Urinary bladder (tissue), 4 donors: ENCODE results near the gene PID1. TPM values are rescaled to one million over a fixed set of nuclear protein-coding genes. Genes with fewer than 3 reads are reported as not detected.

Experiments
- DNase-seq: peaks from one replicate; pipeline ENCODE4 v3.0.0-alpha.2; 2015; ENCODE audit errors: extremely low spot score
- H3K27ac ChIP-seq: one replicate; pipeline ENCODE4 v1.5.1; 2013; ENCODE audit warnings: low read depth, mild to moderate bottlenecking, moderate library complexity
- H3K36me3 ChIP-seq: one replicate; pipeline ENCODE4 v1.6.1; 2013; ENCODE audit warnings: mild to moderate bottlenecking, moderate library complexity; ENCODE audit not compliant: insufficient read depth
- H3K4me1 ChIP-seq: one replicate; pipeline ENCODE4 v1.6.1; 2013; ENCODE audit warnings: mild to moderate bottlenecking, moderate library complexity; ENCODE audit not compliant: insufficient read depth
- H3K4me3 ChIP-seq: one replicate; pipeline ENCODE4 v1.5.1; 2013; ENCODE audit warnings: low read depth, low read length
- WGBS: extraction: QIAGEN DNeasy Blood & Tissue Kit; methylation state at CpG from one replicate; pipeline ENCODE4 v1.1.7; 2013; 5-methylcytosine and 5-hydroxymethylcytosine counted together
- polyA plus RNA-seq: library from polyadenylated mRNA; stranded (reverse); fragments of 200-250 nt; gene quantifications from one replicate; pipeline ENCODE4 v1.2.3, GENCODE V29; 2013
- total RNA-seq: library from RNA; depleted of rRNA; stranded (reverse); fragments of >200 nt; gene quantifications from one replicate; pipeline ENCODE4 v1.2.3, GENCODE V29; 2014
- donor health status: healthy with polysubstance abuse.
- donor health status: healthy.

The PID1 gene
- total and polyA plus RNA-seq, 2 donors, result 63.9 to 85.8 TPM

DNA sequence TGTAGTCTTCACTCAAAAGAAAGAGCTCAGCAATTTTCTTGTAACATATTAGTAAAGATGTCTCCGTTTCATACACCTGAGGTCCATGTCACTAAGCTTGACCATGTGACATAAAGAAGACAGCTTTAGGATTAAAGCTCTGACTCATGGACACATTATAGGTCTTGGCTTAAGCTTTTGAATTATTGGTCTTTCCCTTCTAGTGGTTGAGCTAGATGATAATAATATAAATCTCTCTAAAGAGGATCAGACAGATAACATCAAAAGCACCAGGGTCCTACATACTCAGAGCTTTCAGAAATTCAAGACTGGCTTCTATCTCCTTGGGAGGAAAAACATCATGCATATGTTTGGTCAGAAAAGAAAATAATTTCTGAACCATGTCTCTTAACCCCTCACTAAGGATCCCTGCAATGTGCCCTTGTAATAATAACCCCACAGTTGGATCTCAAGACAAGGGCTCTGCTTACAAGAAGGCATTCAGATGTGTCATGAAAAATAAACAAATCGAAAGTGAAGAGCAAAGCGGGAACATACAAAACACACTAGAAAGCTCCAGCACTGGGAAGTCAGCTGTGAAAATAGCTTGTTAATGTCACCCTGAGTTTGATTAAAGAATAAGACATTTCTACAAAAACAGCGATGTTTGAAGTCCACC is 174.5 kb downstream of the PID1 start:
- 41% methylated on average over 4 of the region's 4 CpGs for WGBS
- Histone ChIP-seq H3K4me3 (no peak overlapping the region), H3K27ac (no peak overlapping the region), H3K4me1 (no peaks in the 10 kb centered on the region), H3K36me3 (no peaks in the 10 kb centered on the region)
- DNase-seq, result no peak

DNA sequence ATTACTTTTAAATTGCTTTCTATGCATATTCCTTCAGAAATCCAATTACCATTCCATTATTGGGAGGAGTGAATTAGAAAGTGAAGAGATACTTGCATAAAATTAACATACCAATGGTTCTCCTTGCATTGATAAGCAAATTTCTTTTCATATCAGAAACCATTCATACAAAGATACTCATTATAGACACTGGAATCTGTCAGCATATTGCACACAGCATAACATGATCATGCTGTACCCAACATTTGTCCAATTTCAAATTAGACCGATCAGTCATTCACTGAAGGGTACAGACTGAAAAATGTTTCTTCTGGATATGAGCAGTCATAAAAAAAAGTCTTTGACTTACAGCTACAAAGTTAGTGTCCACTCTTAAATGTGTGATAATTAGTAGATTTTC is 175.6 kb downstream of the PID1 start:
- Histone ChIP-seq H3K4me1 (no peaks in the 10 kb centered on the region), H3K36me3 (no peaks in the 10 kb centered on the region), H3K4me3 (no peak overlapping the region), H3K27ac (no peak overlapping the region)
- WGBS, result 99% methylated on average over 1 of the region's 1 CpG
- no peak for DNase-seq

DNA sequence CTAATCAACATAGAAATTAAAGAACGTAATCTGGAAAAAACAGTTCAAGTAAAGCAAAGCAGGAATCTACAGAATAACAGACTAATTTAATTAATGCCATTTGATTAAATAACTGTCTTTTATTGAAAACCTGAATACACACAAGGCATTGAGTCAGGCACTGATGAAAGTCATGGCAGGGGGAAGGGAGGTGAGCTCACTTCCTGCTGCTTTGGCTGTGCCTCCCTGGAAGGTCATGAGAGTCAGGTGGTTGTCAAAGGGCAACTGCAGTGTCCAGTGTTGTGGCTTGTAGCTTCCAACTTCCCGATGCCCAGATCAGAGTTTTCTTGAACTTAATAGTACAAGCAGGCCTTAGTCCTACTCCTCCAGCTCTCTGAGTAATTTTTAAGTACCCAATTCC is 180.9 kb downstream of the PID1 start:
- Histone ChIP-seq H3K4me1 (no peaks in the 10 kb centered on the region), H3K4me3 (no peak overlapping the region), H3K36me3 (no peaks in the 10 kb centered on the region), H3K27ac (no peak overlapping the region)
- DNase-seq, result no peak
- WGBS, result 94% methylated on average over 2 of the region's 2 CpGs

DNA sequence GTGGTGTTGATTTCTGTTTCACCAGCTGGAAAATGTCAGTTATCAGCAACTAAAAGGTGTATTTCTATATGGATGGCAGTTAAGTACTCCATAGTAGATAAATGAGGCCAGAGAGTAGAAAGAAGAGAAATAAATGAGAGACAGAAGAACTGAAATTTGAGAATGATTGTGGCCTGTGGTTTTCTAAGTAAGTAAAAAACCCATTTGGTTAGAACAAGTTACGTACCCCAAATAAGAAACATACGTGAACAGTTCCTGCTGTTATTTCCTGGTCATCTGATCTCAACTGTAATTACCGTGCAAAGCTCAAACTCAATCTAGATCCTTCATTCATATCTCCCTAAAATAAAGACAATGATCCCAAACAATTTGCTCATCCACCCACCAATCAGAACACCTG is 181.3 kb downstream of the PID1 start:
- no peak overlapping the region for H3K4me3 ChIP-seq
- H3K36me3 ChIP-seq, result no peaks in the 10 kb centered on the region
- 77% methylated on average over 3 of the region's 3 CpGs for WGBS
- no peak overlapping the region for H3K27ac ChIP-seq
- H3K4me1 ChIP-seq, result no peaks in the 10 kb centered on the region
- no peak for DNase-seq

- DNase-seq, result no peak
- H3K4me3 ChIP-seq, result no peak overlapping the region
- H3K36me3 ChIP-seq, result no peaks in the 10 kb centered on the region
- WGBS, result 81% methylated on average over 7 of the region's 7 CpGs
- no peaks in the 10 kb centered on the region for H3K4me1 ChIP-seq
- H3K27ac ChIP-seq, result no peak overlapping the region
These were observed 182.0 kb downstream of the PID1 start for GRCh38 chr2:229088966-229089700.

DNA sequence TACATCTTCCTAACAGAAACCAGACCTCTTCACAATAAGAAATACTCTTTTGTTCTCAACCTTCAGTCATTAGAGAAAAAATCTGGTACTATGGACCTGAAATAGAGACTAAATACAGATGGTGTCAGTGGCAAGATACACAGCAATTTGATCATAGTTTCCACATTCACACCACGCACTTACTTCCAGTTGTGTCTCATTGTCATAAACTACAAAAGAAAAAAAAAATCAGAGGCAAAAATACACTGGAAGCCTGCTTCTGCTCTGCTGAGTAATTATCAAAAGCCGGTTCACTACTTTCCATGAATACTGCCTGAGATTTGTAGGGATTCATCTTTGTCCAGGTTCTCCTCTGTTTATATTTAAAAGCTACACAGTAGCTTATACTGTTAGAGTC is 182.6 kb downstream of the PID1 start:
- no peak for DNase-seq
- H3K4me1 ChIP-seq, result no peaks in the 10 kb centered on the region
- no peaks in the 10 kb centered on the region for H3K36me3 ChIP-seq
- WGBS, result 50% methylated on average over 2 of the region's 2 CpGs
- H3K27ac ChIP-seq, result no peak overlapping the region
- H3K4me3 ChIP-seq, result no peak overlapping the region

DNA sequence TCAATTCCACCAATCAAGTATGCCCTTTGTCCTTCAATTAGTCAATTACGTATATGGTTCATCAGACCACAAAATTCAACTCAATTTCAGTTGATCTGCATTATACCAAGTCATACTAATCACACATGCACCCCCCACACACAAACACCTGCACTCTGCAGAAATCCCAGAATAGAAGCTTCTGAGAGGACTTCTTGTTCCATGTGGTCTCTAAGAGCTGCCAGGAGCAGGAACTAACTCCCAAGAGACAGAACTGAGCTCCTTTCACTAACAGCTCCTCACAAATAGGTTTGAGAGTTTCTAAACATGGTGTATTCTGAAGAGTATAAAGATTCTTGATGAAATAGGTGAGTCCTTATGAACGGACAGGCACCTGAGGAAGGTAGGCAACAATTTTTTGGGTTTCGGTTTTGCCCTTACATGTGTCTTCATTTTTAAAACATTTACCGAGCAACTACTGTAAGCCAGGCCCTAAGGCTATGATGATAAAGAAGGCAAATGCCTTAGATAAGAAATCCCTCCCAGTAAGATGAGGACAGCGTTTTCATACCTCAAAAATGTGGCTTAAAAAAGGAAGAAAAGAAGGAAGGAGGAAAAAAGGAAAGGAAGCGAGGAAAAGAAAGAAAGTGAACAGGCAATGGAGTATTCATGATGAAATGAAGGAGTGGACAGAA is 183.1 kb downstream of the PID1 start:
- Histone ChIP-seq H3K36me3 (no peaks in the 10 kb centered on the region), H3K4me1 (no peaks in the 10 kb centered on the region), H3K27ac (no peak overlapping the region), H3K4me3 (no peak overlapping the region)
- 67% methylated on average over 6 of the region's 6 CpGs for WGBS
- no peak for DNase-seq

GRCh38 chr2:229087267-229087666 is 183.8 kb downstream of the PID1 start:
- no peak overlapping the region for H3K4me3 ChIP-seq
- no peak for DNase-seq
- no peaks in the 10 kb centered on the region for H3K4me1 ChIP-seq
- H3K27ac ChIP-seq, result no peak overlapping the region
- 87% methylated on average over 3 of the region's 3 CpGs for WGBS
- H3K36me3 ChIP-seq, result no peaks in the 10 kb centered on the region

GRCh38 chr2:229085439-229085838 is 185.6 kb downstream of the PID1 start:
- H3K4me1 ChIP-seq, result no peaks in the 10 kb centered on the region

GRCh38 chr2:229084447-229084846 is 186.6 kb downstream of the PID1 start:
- Histone ChIP-seq H3K4me3 (no peak overlapping the region), H3K36me3 (no peaks in the 10 kb centered on the region), H3K4me1 (no peaks in the 10 kb centered on the region), H3K27ac (no peak overlapping the region)
- 79% methylated on average over 5 of the region's 5 CpGs for WGBS
- DNase-seq, result no peak

More at GRCh38 chr2:229085439-229085838, 185.6 kb downstream of the PID1 start:
- H3K27ac ChIP-seq, result no peak overlapping the region
- no peak for DNase-seq
- H3K4me3 ChIP-seq, result no peak overlapping the region
- no peaks in the 10 kb centered on the region for H3K36me3 ChIP-seq

DNA sequence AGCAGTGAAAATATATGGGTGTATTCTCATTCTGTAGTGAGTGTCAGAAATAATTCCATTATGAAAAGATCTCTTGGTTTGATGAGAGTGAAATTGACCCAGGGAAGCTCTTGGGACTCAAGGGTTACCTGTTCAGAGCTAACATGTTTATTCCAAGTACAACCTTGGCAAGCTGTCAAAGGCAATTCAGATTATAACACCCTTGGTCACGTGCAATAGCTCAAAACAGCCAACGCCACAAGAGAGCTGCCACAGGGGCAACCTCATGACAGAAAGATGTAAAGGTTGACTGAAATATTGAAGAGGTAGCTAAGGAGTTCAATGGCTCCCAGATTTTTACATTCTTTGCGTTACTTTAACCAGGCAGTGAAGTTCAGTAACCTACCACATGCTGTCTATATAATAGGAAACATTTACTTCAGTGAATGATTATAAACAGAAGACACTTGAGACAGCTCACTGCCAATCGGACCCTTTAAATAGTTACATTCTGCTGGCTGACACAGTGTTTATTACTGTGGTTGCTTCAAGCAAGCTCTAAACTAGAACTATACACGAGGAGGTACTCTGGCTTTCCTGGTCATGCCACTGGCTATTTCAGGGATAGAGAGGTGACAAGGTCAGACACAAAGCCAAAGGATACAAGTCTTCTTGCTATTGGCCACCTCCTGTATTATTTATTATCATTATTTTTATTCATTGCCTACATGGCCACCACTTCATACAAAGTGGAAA is 187.3 kb downstream of the PID1 start:
- Histone ChIP-seq H3K27ac (no peak overlapping the region), H3K4me1 (no peaks in the 10 kb centered on the region), H3K4me3 (no peak overlapping the region), H3K36me3 (no peaks in the 10 kb centered on the region)
- DNase-seq, result no peak
- 68% methylated on average over 5 of the region's 5 CpGs for WGBS

DNA sequence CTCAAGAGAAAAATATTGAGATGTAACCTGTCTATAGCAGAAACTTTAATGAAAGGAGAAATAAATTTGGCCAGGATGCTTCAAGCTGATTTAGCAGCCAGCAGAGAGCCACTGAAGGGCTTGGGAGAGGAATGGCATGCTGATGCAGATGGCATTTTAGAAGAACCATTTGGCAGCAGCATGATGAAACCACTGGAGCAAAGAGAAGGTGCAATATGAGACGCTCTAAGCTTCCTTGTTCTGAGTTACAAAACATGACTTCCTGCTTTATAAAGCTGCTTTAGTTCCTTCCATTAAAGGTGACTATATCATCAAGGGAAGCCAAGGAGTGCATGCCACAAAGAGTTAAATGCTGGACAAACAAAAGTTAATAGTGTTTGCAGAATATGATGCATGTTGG is 189.7 kb downstream of the PID1 start:
- H3K27ac ChIP-seq, result no peak overlapping the region
- no peaks in the 10 kb centered on the region for H3K36me3 ChIP-seq
- 62% methylated on average over 1 of the region's 1 CpG for WGBS
- DNase-seq, result no peak
- no peak overlapping the region for H3K4me3 ChIP-seq
- H3K4me1 ChIP-seq, result no peaks in the 10 kb centered on the region

- H3K4me3 ChIP-seq, result no peak overlapping the region
- WGBS, result 74% methylated on average over 1 of the region's 1 CpG
- DNase-seq, result no peak
- no peaks in the 10 kb centered on the region for H3K4me1 ChIP-seq
- no peaks in the 10 kb centered on the region for H3K36me3 ChIP-seq
- no peak overlapping the region for H3K27ac ChIP-seq
These were observed 190.9 kb downstream of the PID1 start for GRCh38 chr2:229080172-229080571.
